ENCODE data around the gene SYT7.

DNA sequence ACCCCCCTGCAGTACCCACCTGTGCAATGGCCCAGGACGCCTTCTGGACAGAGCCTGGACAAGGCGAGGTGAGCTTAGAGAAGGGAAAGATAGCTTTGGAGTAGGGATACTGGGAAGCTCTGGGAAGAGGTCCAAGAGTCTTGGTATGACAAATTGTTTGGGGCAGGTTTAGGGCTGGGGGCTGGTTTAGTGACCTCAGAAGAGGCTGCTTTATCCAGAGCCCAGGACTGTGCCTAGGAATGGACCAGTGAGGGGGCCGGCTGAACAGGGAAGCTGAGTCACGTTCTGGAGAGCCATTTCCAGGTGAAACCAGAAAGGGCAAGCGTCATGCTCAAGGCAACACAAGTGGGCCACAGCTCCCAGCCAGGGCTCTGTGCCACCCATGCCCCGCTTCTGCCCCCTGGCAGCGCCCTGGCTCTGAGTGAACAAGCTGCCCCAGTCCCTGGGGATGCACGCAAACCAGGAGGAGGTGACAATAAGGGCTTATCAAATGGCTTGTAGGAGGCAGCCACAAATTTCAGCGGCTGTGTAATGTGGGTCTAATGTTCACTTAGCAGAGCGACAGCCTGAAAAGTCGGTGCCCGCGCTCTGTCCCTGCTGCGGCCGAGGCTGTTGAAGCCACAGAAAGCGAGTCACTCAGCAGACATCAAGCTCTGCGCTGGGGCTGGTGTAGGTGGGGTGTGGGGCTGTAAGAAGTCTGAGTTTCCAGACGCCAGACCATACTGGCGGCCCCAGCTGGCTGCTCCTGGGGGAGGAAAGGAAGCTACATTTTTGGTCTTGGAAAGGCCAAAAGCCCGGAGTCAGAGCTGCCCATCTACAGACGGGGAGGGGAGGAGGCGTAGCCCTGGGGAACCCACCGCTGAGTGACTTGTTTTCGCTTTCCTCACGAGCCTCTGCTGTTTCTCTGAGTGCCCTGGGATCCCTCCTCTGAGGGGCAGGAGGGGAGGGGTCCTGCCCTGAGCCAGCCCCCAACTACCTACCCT, 18.3 kb upstream of the SYT7 start:
- TF ChIP-seq, protein P1, sequence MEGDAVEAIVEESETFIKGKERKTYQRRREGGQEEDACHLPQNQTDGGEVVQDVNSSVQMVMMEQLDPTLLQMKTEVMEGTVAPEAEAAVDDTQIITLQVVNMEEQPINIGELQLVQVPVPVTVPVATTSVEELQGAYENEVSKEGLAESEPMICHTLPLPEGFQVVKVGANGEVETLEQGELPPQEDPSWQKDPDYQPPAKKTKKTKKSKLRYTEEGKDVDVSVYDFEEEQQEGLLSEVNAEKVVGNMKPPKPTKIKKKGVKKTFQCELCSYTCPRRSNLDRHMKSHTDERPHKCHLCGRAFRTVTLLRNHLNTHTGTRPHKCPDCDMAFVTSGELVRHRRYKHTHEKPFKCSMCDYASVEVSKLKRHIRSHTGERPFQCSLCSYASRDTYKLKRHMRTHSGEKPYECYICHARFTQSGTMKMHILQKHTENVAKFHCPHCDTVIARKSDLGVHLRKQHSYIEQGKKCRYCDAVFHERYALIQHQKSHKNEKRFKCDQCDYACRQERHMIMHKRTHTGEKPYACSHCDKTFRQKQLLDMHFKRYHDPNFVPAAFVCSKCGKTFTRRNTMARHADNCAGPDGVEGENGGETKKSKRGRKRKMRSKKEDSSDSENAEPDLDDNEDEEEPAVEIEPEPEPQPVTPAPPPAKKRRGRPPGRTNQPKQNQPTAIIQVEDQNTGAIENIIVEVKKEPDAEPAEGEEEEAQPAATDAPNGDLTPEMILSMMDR (IDR thresholded peaks at IDR 0.05; ENCODE audit: low read depth, low read length) = no peak
- TF ChIP-seq POLR2A (IDR thresholded peaks at IDR 0.05; ENCODE audit: extremely low read depth, insufficient read length) (no peak), MYC (IDR thresholded peaks at IDR 0.05; ENCODE audit: low read depth, low read length) (no peak)
- TF ChIP-seq, protein P2, sequence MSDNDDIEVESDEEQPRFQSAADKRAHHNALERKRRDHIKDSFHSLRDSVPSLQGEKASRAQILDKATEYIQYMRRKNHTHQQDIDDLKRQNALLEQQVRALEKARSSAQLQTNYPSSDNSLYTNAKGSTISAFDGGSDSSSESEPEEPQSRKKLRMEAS (IDR thresholded peaks at IDR 0.05; ENCODE audit: low read depth, low read length) = no peak

Measured in NB4 (cell line).